ENCODE data around the gene TBX19. TPM values are rescaled to one million over a fixed set of nuclear protein-coding genes. Genes with fewer than 3 reads are reported as not detected.

TBX19 gene
- total RNA-seq, 1 donor from 2014 or later = 3.1 TPM

GRCh38 chr1:168342572-168343280 lies 62.0 kb downstream of the TBX19 start:
- ATAC-seq = peak; percentile 97 to 98
- TF ChIP-seq CTCF (IDR thresholded peaks at IDR 0.05) = peak; percentile 83
- intact Hi-C loops (cut with DNase I) = no loop called here
- Histone ChIP-seq H3K4me1 (peaks cover 10% of the 10 kb centered on the region), H3K4me3 (peak overlapping the region; percentile 9), H3K9me3 (no peaks in the 10 kb centered on the region), H3K36me3 (no peaks in the 10 kb centered on the region), H3K27ac (peak overlapping the region; percentile 40), H3K27me3 (ENCODE audit: low read depth) (no peaks in the 10 kb centered on the region)
- DNase-seq = peak; percentile 92

- no peak overlapping the region for H3K4me3 ChIP-seq
- H3K36me3 ChIP-seq = no peaks in the 10 kb centered on the region
- no peak overlapping the region for H3K27ac ChIP-seq
- ATAC-seq (peak; percentile 26 to 46), DNase-seq (no peak)
- peaks cover 10% of the 10 kb centered on the region for H3K4me1 ChIP-seq
- no peaks in the 10 kb centered on the region for H3K27me3 ChIP-seq (ENCODE audit: low read depth)
- intact Hi-C loops (cut with DNase I) = no loop called here
- TF ChIP-seq CTCF (IDR thresholded peaks at IDR 0.05) = no peak
- no peaks in the 10 kb centered on the region for H3K9me3 ChIP-seq
Observed at GRCh38 chr1:168343566-168343965, 62.9 kb downstream of the TBX19 start.

- Histone ChIP-seq H3K9me3 (no peaks in the 10 kb centered on the region), H3K4me1 (peaks cover 10% of the 10 kb centered on the region), H3K27ac (no peak overlapping the region), H3K27me3 (ENCODE audit: low read depth) (no peaks in the 10 kb centered on the region), H3K4me3 (no peak overlapping the region), H3K36me3 (no peaks in the 10 kb centered on the region)
- no peak for ATAC-seq
- TF ChIP-seq CTCF (IDR thresholded peaks at IDR 0.05) = no peak
- intact Hi-C loops (cut with DNase I) = no loop called here
- DNase-seq = no peak
Observed at GRCh38 chr1:168344517-168344916, 63.8 kb downstream of the TBX19 start.

- Histone ChIP-seq H3K9me3 (no peaks in the 10 kb centered on the region), H3K4me1 (peaks cover 10% of the 10 kb centered on the region), H3K27me3 (ENCODE audit: low read depth) (no peaks in the 10 kb centered on the region), H3K27ac (no peak overlapping the region), H3K4me3 (no peak overlapping the region), H3K36me3 (no peaks in the 10 kb centered on the region)
- no peak for TF ChIP-seq CTCF (IDR thresholded peaks at IDR 0.05)
- no peak for DNase-seq
- intact Hi-C loops (cut with DNase I) = no loop called here
- no peak for ATAC-seq
Observed at GRCh38 chr1:168345939-168346338, 65.3 kb downstream of the TBX19 start.

- ATAC-seq (no peak), DNase-seq (no peak)
- intact Hi-C loops (cut with DNase I) = no loop called here
- Histone ChIP-seq H3K36me3 (no peaks in the 10 kb centered on the region), H3K4me1 (peaks cover 7% of the 10 kb centered on the region), H3K27ac (no peak overlapping the region), H3K4me3 (peak overlapping the region; percentile 43), H3K9me3 (no peaks in the 10 kb centered on the region), H3K27me3 (ENCODE audit: low read depth) (no peaks in the 10 kb centered on the region)
- no peak for TF ChIP-seq CTCF (IDR thresholded peaks at IDR 0.05)
Observed at GRCh38 chr1:168347630-168348029, 67.0 kb downstream of the TBX19 start.

All from lower lobe of right lung (tissue), 2 donors.